Ishikawa (cell line): ENCODE measurements around the gene RGL1.

Source experiments
- CEBPB ChIP-seq: IDR thresholded peaks from 2 replicates; pipeline ENCODE4 v1.6.1; 2012
- CREB1 ChIP-seq: IDR thresholded peaks from 2 replicates; pipeline ENCODE4 v1.6.1; 2012; ENCODE audit warnings: low read depth
- FOXM1 ChIP-seq: IDR thresholded peaks from 2 replicates; pipeline ENCODE4 v1.6.1; 2012; ENCODE audit warnings: low read depth, borderline replicate concordance
- NFIC ChIP-seq: IDR thresholded peaks from 2 replicates; pipeline ENCODE4 v1.6.1; 2012
- RAD21 ChIP-seq: IDR thresholded peaks from 2 replicates; pipeline ENCODE4 v1.6.1; 2012; ENCODE audit warnings: low read depth
- TCF12 ChIP-seq: IDR thresholded peaks from 2 replicates; pipeline ENCODE4 v1.6.1; 2012; ENCODE audit warnings: low read depth
- YY1 ChIP-seq: IDR thresholded peaks from 2 replicates; pipeline ENCODE4 v1.6.1; 2012; ENCODE audit warnings: low read depth
- ZBTB7A ChIP-seq: IDR thresholded peaks from 2 replicates; pipeline ENCODE4 v1.6.1; 2012; ENCODE audit warnings: low read depth

- no peak for TF ChIP-seq NFIC
- TF ChIP-seq RAD21: no peak
- no peak for TF ChIP-seq CEBPB
- TF ChIP-seq CREB1: no peak
- TF ChIP-seq ZBTB7A: no peak
- TF ChIP-seq FOXM1: no peak
- TF ChIP-seq YY1: no peak
- TF ChIP-seq TCF12: no peak
Measured at GRCh38 chr1:183792300-183792699, 12.6 kb upstream of the RGL1 start.
